T-helper 17 cell (primary cell): Measurements from ENCODE around the gene CPA1. TPM values are rescaled to one million over a fixed set of nuclear protein-coding genes. Genes with fewer than 3 reads are reported as not detected.

Experiments
- ATAC-seq: fragments of 150-1000 bp; cut with Tn5 transposase; 2 replicates; pipeline ENCODE4 v1.10.0; 2021; ENCODE audit warnings: mild to moderate bottlenecking, moderate library complexity
- DNase-seq, 3 donors: peaks; one replicate each; pipeline versions ENCODE4 v3.0.0 to v3.0.0-alpha.2; 2020 to 2021
- H3K9me3 ChIP-seq: one replicate; pipeline ENCODE4 v1.7.0; 2013; ENCODE audit warnings: low read length, mild to moderate bottlenecking; ENCODE audit not compliant: control insufficient read depth, poor library complexity, severe bottlenecking
- H3K27ac Mint-ChIP-seq: one replicate; pipeline ENCODE4 v1.8.0; 2022; ENCODE audit warnings: mild to moderate bottlenecking, moderate library complexity, mixed read lengths
- H3K27me3 Mint-ChIP-seq: one replicate; pipeline ENCODE4 v1.8.0; 2022; ENCODE audit warnings: mixed read lengths
- H3K36me3 Mint-ChIP-seq: one replicate; pipeline ENCODE4 v1.8.0; 2022; ENCODE audit warnings: low read depth, mixed read lengths
- H3K4me1 Mint-ChIP-seq: one replicate; pipeline ENCODE4 v1.8.0; 2022; ENCODE audit warnings: mild to moderate bottlenecking, mixed read lengths
- H3K4me3 Mint-ChIP-seq: one replicate; pipeline ENCODE4 v1.8.0; 2022; ENCODE audit warnings: mild to moderate bottlenecking, moderate library complexity, mixed read lengths
- total RNA-seq, 4 donors: library from RNA in 2 of 4; stranded (reverse) in 2 of 4; gene quantifications; one replicate each; pipeline ENCODE4 v1.2.3 and lab custom pipeline; 2022 to 2026

The CPA1 gene
- total RNA-seq, 2 donors from 2014 or later: not detected

- H3K4me1 Mint-ChIP-seq: peaks cover 19% of the 10 kb centered on the region
- H3K27ac Mint-ChIP-seq: peak overlapping the region; percentile 72
- H3K36me3 Mint-ChIP-seq: no peaks in the 10 kb centered on the region
- no peak for DNase-seq
- no peak overlapping the region for H3K4me3 Mint-ChIP-seq
- H3K27me3 Mint-ChIP-seq: no peaks in the 10 kb centered on the region
- no peaks in the 10 kb centered on the region for H3K9me3 ChIP-seq
- ATAC-seq: no peak
These were observed 41.4 kb downstream of the CPA1 start for GRCh38 chr7:130421684-130422083.

GRCh38 chr7:130423501-130424037 lies 43.3 kb downstream of the CPA1 start:
- H3K36me3 Mint-ChIP-seq: no peaks in the 10 kb centered on the region
- H3K9me3 ChIP-seq: no peaks in the 10 kb centered on the region
- H3K27me3 Mint-ChIP-seq: no peaks in the 10 kb centered on the region
- H3K27ac Mint-ChIP-seq: no peak overlapping the region
- H3K4me1 Mint-ChIP-seq: peaks cover 11% of the 10 kb centered on the region
- no peak for ATAC-seq
- DNase-seq: no peak
- no peak overlapping the region for H3K4me3 Mint-ChIP-seq

- no peaks in the 10 kb centered on the region for H3K27me3 Mint-ChIP-seq
- no peak for ATAC-seq
- peaks cover 8% of the 10 kb centered on the region for H3K4me1 Mint-ChIP-seq
- H3K27ac Mint-ChIP-seq: no peak overlapping the region
- H3K36me3 Mint-ChIP-seq: no peaks in the 10 kb centered on the region
- no peak overlapping the region for H3K4me3 Mint-ChIP-seq
- no peaks in the 10 kb centered on the region for H3K9me3 ChIP-seq
- no peak for DNase-seq
These were observed 45.5 kb downstream of the CPA1 start for GRCh38 chr7:130425796-130426195.

DNA sequence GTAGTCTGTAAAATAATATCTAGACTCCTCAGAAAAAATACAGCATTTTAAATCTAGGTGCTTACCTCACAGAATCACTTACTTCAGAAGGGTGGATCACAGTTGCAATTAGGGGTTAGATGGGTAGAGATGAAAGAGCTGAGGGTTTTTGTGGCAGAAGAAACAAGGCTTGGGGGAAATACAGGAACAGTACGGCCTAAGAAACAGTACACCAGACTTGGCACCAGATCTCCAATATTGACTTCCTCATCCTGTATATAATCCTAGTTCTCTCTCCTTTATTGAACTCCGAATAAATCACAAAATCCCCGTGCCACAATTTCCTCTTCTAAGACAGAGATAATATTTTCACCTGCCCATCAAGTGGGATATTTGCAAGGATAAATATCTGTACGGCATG lies 46.3 kb downstream of the CPA1 start:
- no peaks in the 10 kb centered on the region for H3K9me3 ChIP-seq
- ATAC-seq (peak; percentile 64), DNase-seq (no peak)
- Mint-ChIP-seq H3K27me3 (no peaks in the 10 kb centered on the region), H3K4me3 (no peak overlapping the region), H3K27ac (no peak overlapping the region), H3K4me1 (peaks cover 8% of the 10 kb centered on the region), H3K36me3 (no peaks in the 10 kb centered on the region)

DNA sequence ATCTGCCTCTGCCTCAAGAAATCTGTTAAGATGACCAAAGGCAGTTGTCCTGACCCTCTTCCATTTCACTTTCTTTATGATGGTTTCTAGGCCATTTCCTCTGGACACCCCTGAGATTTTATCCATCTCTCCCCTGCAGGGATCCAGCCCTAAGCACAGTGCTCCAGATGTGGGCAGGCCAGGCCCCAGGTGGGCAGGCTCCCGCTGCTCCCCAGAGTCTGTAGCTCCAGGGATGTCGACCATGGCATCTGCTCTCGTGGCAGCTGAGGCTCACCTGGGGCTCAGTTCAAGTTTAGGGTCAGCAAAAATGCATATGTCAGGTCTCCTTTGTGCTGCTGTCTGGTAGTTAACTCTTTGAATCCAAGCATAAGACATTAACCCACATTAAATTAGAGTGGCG lies 48.7 kb downstream of the CPA1 start:
- ATAC-seq (no peak), DNase-seq (no peak)
- Mint-ChIP-seq H3K4me1 (peaks cover 8% of the 10 kb centered on the region), H3K27me3 (no peaks in the 10 kb centered on the region), H3K36me3 (no peaks in the 10 kb centered on the region), H3K4me3 (no peak overlapping the region), H3K27ac (no peak overlapping the region)
- H3K9me3 ChIP-seq: no peaks in the 10 kb centered on the region

- H3K27me3 Mint-ChIP-seq: no peaks in the 10 kb centered on the region
- ATAC-seq (no peak), DNase-seq (no peak)
- H3K36me3 Mint-ChIP-seq: no peaks in the 10 kb centered on the region
- no peak overlapping the region for H3K27ac Mint-ChIP-seq
- no peak overlapping the region for H3K4me3 Mint-ChIP-seq
- H3K9me3 ChIP-seq: no peaks in the 10 kb centered on the region
- H3K4me1 Mint-ChIP-seq: peaks cover 8% of the 10 kb centered on the region
These were observed 49.8 kb downstream of the CPA1 start for GRCh38 chr7:130430115-130430514.

DNA sequence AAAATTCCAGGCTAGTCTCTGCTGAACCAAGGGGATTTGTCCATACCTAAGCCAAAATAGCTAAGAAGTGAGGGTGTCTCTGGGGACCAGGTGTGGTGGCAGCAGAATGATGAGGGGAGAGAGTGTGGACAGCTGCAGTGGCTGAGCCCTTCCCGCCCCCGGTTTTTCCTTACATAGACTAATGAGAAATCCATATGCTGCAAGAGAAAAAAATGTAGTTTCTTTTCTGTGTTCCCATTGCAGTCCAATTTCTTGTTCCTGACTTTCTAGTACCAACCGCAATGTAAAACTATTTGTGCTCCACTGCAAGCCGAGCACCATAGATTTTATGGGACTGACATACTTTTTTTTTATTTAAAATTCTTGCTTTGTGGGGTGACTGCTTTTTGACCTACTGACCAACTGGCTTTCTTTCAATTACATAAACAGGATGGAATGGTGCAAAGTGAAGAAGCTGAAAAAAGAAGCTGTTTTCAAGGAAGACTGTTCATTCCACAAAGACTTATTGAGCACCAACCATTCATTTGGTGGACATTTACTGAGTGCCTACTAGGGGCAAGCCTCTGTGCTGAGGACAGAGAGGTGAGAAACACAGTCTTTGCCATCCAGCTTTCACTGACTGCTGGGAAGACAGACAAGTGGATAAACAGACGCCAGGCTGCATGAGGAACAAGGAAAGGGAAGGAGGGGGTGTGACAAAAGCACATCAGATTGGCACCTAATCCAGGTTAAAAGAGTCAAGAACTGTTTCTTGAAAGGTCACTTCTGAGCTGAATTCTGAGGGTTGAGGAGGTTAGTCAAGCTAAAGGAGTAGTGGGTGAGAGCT lies 50.8 kb downstream of the CPA1 start:
- Mint-ChIP-seq H3K4me3 (no peak overlapping the region), H3K27me3 (no peaks in the 10 kb centered on the region), H3K27ac (no peak overlapping the region), H3K36me3 (no peaks in the 10 kb centered on the region), H3K4me1 (peaks cover 5% of the 10 kb centered on the region)
- H3K9me3 ChIP-seq: no peaks in the 10 kb centered on the region
- ATAC-seq (no peak), DNase-seq (no peak)

DNA sequence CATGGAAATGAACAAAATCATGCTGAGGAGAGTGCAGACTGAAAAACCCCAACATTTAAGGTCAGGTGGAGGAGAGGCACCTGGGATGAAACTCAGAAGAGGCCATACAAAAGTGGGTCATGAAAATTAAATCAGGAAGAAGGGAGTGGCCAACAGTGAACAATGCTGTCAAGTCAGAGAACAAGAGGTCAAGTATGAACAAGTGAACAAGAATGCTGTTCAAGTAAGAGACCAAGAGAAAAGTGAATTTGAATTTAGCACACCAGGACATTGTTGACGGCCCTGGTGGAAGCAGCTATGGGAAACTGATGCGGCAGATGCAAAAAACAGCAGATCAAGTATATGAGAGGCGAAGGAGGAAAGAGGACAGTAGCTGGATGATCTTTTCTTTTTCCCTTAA lies 52.6 kb downstream of the CPA1 start:
- Mint-ChIP-seq H3K4me3 (no peak overlapping the region), H3K27ac (no peak overlapping the region), H3K27me3 (no peaks in the 10 kb centered on the region), H3K4me1 (peaks cover 2% of the 10 kb centered on the region), H3K36me3 (no peaks in the 10 kb centered on the region)
- H3K9me3 ChIP-seq: no peaks in the 10 kb centered on the region
- ATAC-seq (no peak), DNase-seq (no peak)

GRCh38 chr7:130433301-130433700 lies 53.0 kb downstream of the CPA1 start:
- DNase-seq: no peak

GRCh38 chr7:130435311-130435854 lies 55.1 kb downstream of the CPA1 start:
- no peaks in the 10 kb centered on the region for H3K9me3 ChIP-seq
- Mint-ChIP-seq H3K27ac (no peak overlapping the region), H3K4me1 (peaks cover 2% of the 10 kb centered on the region), H3K36me3 (no peaks in the 10 kb centered on the region), H3K27me3 (no peaks in the 10 kb centered on the region), H3K4me3 (no peak overlapping the region)
- no peak for DNase-seq
- no peak for ATAC-seq

More at GRCh38 chr7:130433301-130433700, 53.0 kb downstream of the CPA1 start:
- Mint-ChIP-seq H3K4me3 (no peak overlapping the region), H3K27ac (no peak overlapping the region), H3K36me3 (no peaks in the 10 kb centered on the region), H3K4me1 (peaks cover 2% of the 10 kb centered on the region), H3K27me3 (no peaks in the 10 kb centered on the region)
- no peaks in the 10 kb centered on the region for H3K9me3 ChIP-seq
- no peak for ATAC-seq

GRCh38 chr7:130436253-130436652 lies 56.0 kb downstream of the CPA1 start:
- Mint-ChIP-seq H3K4me3 (no peak overlapping the region), H3K27ac (no peak overlapping the region), H3K27me3 (no peaks in the 10 kb centered on the region), H3K4me1 (peaks cover 7% of the 10 kb centered on the region), H3K36me3 (peaks cover 3% of the 10 kb centered on the region)
- ATAC-seq: no peak
- DNase-seq: no peak
- H3K9me3 ChIP-seq: no peaks in the 10 kb centered on the region
